GM19025 (cell line): ENCODE measurements around the gene LMCD1.

Experiments
- ATAC-seq: cut with Tn5 transposase; IDR thresholded peaks from one replicate; pipeline ENCODE4 v1.9.1; 2021; ENCODE audit warnings: mild to moderate bottlenecking, low read depth, moderate library complexity; ENCODE audit not compliant: unreplicated experiment

The LMCD1 gene

DNA sequence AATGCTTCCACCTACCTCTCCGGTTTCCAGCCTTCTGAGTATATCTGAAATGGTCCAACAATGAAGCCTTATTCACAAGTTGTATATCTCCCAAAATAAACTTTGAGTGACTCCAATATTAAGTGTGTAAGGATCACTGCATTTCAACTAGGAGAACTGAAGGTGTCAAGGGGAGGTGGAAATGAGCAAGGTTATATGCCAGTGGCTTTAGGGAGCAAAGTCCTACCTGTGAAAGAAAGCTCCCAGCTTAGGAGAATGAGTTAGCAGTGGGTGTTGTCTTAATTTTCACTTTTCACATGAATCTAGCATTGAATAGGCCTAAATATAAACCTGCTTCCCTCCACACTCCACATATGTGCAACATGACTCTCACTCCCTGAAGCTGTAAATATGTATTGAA is 29.0 kb downstream of the LMCD1 start:
- no peak for ATAC-seq

DNA sequence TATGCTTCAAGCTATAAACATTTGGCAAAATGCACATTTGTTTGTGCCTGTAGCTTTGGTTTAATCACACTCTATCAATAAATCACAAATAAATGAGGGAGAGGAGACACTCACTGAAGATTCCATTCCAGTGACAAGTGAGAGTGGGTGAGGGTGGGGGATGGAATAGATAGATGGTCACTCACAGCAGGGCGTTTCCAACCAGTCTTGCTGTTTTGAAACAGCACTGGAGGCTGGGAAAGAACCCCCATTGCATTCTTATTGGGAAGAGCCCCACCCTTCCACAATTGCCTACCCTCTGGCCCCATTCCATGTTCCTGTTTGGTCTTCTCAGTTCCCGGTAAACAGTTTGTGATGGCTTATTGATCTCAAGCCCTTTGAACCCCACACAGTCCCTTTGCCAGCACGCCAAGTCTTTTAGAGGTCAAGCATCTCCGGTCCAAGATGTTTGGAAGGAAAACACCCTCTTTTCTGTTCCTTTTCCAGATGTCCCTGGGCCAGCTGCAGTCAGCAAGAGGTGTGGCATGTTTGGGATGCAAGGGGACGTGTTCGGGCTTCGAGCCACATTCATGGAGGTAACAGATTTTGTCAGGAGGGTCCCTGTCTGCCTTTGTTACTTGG is 30.7 kb downstream of the LMCD1 start:
- no peak for ATAC-seq

DNA sequence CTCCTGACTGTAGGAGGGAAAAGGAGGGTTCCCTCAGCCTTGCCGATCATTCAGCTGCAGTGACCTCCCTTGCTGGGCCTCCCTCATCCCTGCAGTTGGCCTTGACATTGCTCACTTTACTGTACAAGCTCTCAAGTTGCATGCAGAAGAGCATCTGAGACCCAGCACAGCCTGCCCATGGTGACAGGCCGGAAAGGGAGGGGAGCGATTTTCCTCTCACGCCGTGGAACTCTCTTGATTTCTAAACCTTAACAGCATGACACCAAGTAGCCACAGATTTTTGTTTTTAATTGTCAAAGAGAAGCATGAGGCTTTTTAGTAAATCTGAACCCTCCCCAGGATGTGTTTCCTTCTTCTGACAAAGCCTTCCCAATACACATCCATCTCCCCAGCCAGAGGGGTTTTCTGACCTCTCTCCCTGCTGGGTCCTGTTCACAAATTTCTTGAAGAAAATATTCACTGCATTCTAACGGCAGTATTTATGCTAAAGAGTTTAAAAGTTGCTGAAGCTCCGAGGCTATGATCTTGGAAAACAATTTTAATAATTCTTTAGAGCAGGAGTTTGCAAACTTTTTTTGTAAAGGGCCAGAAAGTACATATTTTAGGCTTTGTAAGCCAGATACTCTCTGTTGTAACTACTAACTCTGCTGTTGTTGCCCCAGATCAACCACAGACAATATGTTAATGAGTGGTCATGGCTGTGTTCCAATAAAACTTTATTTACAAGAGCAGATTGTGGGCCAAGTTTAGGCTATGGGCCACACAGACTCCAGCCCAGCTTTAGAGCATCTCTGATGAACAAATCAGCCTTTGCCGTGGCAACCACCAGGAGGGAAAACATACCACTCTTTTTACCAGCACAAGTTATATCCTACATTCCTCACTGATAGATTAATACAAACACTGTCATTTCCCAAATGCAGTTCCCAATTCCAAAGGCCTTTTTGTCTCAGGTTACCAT is 34.8 kb downstream of the LMCD1 start:
- no peak for ATAC-seq

DNA sequence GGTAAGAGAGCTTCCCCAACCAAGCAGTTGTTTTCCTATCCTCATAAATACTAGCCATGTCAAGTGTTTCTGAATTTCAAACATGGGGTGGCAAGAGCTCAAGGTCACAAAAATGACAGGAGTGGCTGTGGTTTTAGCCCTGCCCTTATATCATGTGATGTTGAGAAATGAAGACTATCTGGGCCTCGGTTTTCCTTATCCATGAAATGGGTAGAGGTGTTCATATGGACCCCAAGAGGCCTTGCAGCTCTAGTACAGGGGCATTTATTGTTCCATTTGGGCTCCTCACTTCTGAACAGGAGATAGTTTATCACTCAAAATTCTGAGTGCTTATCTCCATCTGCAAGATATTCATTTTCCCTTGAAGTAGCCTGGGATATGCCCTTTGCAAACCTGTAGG is 35.8 kb downstream of the LMCD1 start:
- no peak for ATAC-seq

DNA sequence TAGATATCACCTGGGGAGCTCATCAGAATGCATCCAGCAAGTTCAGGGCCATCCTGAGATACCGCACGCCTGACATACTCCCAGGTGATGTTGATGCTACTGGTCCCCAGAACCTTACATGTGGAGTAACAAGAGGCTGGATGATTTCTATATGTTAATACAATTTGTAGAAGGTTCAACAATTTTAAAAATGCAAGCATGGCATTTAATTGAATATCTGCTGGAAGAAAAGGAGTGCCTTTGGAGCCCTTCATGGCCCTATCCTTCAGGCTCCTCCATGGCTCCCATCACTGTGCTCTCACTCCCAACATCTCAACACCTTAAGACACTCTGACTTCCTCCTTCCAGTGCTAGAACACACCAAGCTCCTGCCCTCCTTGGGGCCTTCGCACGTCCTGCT is 36.6 kb downstream of the LMCD1 start:
- ATAC-seq, result no peak

DNA sequence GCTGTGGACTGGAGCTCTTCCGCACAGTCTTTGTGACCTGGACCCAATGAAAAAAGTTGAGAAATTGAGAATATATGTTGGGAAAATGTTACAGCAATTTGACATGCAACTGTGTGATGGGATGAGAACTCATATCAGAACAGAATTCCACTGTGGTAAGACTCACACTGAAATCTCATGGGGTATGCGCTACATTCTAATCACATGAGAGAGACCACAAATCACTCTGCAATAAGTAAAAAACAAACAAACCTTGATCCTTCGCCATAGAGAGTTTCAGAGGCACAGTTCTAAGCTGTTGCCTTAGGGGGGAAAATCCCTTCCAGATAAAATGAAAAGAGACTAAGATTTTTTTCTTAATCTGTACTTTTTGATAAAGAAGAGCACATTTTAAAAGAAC is 37.3 kb downstream of the LMCD1 start:
- ATAC-seq, result no peak

DNA sequence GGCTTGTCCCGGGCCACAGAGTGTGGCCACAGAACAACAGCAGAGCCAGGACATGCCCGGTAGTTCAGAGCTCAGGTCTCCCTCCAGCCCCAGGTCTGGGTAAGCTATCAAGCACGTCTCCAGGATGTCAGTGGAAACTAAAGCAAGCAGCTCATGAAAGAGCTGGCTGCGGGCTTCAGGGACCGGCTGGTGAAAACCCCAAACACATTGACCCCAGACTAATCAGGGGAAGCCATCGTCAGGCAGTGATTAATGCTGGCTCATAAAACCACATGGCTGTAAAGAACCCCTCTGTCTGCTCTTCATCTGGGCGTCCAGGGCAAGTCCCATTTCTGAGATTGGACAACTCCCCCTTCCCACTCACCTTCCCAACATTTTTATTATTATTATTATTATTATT is 37.8 kb downstream of the LMCD1 start:
- ATAC-seq, result no peak

DNA sequence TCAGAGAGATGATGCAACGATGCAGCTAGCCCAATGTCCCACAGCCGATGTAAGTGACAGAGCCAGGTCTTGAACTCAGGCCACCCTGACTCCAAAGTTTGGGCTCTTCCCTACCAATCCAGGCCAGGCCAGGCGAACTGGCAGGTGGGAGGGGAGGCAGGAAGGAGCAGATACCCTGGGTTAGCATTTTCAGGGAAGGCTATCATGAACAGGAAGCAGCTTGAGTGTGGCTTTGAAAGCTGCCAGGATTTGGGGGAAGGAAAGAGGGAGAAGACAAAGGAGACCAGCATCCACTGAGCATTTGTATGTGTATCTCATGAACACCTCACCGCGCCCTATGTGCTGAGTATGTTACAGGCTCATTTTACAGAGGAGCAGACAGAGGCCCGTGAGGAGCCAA is 38.8 kb downstream of the LMCD1 start:
- ATAC-seq, result no peak

DNA sequence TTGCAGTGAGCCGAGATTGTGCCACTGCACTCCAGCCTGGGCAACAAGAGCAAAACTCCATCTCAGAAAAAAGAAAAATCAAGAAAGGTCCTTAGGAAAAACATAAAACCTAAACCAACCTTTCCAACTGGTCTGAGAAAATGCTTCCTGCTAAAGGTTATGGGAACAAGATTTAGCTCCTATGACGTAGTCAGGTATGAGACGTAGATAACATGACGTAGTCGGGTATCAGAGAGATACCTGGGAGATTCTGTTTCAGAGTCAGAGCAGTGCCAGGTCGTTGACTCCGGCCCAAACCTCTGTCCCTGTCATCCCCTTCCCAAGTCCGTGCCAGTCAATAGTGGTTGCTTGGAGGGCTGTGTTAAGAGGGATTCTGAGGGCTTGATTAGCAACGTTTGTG is 39.9 kb downstream of the LMCD1 start:
- no peak for ATAC-seq

DNA sequence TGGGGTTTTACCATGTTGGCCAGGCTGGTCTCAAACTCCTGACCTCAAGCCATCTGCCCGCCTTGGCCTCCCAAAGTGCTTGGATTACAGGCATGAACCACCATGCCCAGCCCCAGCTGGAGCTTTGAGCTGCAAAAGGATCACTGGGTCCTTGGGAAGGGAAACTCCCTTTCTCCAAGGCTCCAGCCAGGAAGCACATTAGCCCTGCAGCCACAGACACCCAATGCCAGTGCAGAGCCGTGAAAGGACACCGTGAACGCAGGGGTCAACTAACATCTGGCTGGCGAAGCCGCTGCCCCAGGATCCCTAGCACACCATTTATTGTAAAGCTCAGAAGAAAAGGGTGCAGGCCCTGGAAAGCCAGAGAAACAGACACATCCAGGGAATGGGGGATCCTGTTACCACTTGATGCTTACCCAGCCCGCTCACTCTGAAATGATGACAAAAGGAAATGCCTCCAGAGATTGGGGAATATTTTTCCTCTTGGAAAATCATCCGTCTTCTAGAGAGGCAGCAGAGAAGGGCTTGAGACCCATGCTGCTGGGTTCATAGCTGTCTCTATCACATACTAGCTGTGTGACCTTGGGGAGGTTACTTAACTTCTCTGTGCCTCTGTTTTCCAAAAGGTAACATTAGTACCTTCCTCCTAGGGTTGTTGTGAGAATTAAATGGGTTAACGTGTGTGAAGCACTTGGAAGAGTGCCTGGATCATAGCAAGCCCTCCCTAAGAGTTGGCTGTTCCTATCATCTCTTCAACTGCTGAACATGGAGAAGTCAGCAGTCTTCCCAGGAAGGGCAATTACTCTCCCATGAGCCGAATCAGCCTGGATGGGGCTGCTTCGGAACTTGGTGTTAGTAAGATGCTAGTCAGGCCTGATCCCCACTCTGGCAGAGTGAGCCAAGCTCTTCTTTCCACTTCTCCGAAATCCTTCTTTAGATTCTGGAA is 40.8 kb downstream of the LMCD1 start:
- no peak for ATAC-seq

DNA sequence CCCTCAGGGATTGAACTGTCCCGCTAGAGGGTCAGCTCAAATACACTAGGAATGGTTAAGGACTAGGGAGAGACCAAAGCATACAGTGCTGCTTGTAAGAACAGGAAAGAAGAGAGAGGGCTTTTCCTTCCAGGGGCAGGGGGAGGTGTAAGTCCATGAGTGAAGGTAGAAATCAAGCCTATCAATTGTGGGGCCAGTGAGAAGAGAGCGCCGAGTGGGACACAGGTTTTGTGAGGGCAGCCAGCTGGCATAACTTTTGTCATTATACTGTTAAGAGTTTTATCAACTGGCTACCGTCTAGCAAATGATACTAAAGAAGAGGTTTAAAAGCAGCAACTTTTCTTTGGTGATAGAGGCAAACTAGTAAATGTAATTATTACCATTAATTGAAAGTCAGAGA is 45.0 kb downstream of the LMCD1 start:
- no peak for ATAC-seq

DNA sequence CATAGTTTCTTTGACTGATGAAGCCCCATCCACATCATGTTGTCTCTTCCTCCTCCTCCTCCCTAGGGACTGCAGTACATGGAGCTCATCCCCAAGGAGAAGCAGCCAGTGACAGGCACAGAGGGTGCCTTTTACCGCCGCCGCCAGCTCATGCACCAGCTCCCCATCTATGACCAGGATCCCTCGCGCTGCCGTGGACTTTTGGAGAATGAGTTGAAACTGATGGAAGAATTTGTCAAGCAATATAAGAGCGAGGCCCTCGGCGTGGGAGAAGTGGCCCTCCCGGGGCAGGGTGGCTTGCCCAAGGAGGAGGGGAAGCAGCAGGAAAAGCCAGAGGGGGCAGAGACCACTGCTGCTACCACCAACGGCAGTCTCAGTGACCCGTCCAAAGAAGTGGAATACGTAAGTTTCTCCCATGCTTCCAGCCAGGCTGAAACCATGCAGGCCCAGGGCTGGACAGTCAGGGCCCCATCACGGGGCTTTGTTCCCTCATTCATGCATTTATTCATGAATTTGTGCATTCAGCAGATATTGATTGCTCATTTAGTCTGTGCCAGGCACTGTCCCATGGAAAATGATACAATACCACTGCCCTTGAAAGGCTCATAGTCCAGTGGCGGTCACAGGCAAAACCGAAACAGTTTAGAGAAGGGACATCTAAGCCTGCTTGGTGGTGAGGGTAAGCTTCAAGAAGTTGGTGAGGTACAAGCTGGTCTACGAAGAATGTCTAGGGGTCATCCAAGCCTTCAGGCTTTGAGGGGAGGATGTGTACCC is 47.1 kb downstream of the LMCD1 start:
- ATAC-seq, result no peak

DNA sequence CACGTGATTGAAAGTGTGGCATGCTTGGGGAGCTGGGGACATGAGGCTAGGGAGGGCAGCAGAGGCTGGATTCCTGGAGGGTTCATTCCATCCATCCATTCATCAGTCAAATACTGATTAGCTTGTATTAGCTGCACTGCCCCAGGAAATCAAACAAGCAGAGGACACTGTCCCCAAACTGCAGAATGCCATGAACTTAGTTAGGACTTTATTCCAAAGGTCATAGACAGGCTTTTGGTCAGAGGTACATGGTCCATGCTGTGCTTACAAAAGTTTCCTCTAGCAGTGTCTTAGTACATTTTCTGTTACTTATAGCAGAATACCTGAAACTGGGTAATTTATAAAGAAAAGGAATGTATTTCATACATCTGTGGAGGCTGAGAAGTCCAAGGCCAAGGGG is 47.7 kb downstream of the LMCD1 start:
- no peak for ATAC-seq

DNA sequence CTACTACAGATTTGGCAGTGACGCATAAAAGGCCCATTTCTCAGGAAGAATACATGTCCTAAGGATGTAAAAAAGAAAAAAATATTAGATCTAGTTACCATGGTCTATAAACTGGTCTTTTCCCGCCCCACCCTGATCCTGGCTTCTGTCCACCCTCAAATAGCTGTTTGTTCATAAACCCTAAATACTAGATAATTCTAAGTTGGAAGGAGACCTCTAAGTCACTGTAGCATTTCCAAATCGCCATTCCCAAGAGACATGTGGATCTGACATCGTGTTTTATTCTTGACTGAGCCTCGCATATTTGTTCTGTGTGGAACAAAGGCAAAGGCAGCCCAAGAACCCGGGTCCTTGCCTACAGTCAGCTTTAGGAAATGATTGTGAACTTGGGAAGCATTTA is 49.0 kb downstream of the LMCD1 start:
- ATAC-seq, result no peak

DNA sequence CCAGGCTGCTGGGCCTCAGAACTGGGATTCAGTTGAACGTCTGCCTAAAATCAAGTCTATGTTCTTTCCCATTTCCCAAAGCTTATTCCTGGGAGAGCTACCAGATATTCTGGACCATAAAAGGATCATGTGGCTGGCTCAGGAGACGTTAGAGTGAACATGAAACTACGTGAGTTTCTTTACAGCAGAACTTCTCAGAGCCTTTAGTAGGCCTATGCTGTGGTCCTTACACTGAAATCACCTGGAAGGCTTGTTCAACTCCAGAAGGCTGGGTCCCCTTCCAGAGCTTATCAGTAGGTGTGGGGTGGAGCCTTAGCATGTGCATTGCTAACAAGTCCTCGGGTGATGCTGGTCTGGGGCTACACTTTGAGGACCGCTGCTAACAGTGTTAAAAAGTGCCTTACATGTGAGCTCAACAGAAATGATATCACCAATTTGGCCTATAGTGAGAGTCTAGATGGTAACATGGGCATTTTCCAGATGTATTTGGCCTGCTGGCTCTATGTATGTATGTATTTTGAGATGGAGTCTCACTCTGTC is 50.7 kb downstream of the LMCD1 start:
- ATAC-seq, result no peak

DNA sequence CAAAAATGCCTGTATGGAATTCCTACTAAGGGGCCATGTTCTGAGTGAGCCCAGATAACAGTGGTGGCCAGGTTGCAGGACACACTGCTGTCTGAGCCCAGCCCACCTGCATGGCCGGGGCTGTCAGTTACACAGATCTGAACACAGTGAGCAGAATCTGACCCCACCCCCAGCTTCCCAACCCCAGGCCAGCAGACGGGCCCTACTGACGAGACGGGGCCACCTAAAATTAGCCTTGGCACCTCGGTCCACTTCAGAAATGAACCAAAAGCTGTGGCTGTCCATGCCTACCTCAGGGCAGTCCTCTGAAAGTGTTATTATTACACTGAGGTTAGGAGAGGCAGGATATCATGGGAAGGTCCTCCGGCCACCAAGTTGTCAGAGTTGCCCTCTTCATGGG is 51.8 kb downstream of the LMCD1 start:
- ATAC-seq, result no peak

DNA sequence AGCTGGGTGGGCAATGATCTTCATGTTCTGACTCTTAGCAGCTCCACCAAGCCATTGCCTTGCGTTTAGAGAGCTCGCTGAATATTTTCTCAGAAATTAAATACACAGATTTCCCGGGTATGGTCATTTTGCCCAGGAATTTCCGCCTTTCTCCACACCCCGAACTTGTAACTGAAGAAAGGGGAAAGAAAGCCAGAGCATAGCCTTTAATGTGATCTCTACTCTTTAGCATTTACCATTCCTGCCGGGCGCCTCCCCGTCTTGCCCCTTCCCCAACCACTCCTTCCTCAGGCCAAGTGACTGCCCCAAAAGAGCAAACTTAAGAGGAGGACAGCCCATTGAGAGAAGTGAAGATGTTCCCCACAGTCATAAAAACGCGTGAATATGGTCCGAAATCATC is 53.1 kb downstream of the LMCD1 start:
- no peak for ATAC-seq

DNA sequence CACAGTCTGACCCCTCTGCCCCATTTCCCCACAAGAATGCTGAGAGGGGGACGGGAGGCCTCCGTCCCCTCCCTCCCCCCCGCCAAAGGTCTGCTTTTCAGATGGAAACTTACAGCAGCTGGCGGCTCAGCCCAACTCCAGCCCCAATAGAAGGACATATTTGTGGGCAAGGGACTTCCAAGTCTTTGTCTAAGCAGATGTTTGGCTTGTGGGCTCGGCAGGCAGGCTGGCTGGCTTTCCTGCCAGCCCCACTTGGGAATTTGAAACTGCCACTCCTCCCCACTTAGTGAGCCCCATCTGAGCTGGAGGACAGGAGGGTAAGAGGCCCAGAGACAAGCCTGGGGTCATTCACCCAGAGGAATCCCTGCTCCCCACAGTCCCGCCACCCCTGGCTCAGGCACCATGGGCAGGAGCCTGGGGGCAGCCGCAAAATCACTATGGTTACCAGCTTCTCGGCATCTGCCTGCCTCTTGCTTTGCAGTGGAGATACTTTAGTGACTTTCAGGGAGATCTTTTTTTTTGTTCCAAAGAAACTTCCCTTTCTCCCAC is 53.6 kb downstream of the LMCD1 start:
- no peak for ATAC-seq

DNA sequence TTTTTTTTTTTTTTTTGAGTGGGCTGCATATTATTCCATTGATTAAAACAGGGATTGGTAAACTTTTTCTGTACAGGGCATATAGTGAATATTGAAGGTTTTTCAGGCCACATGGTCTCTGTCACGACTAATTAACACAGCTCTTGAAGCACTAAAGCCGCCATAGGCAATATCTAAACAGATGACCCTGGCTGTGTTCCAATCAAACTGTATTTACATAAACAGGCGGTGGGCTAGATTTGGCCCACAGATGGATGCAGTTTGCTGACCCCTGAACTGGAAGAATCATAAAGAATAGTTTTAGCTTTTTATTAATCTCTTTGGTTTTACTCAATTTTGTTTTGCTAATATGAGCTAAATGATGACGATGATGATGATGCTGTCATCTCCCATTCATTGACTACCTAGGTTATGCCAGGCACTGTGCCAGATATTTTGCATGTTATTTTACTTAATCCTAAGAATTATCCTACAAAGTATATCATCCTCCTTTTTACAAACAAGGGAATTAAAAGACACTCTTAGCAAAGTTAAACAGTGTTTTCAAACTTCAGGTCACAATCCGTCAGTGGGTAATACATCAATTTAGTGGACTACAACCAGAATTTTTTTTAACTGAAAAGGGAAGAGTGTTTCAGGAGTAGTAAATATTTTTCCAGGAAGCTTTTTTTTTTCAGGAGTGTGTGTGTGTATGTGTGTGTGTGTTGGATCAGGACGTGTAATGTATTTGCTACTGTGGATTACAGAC is 54.3 kb downstream of the LMCD1 start:
- ATAC-seq, result no peak
